Measurements from ENCODE around the gene ABCB11.

- TF ChIP-seq CTCF (IDR thresholded peaks at IDR 0.05) (no peak), POLR2AphosphoS5 (IDR thresholded peaks at IDR 0.05) (no peak), POLR2A (IDR thresholded peaks at IDR 0.05) (no peak)
Observed at GRCh38 chr2:168884975-168885374, 146.1 kb downstream of the ABCB11 start.

All from stomach (tissue), 4 donors.